ENCODE measurements around the gene ASB7. TPM values are rescaled to one million over a fixed set of nuclear protein-coding genes. Genes with fewer than 3 reads are reported as not detected.

ASB7 gene
- 8.3 TPM for polyA plus RNA-seq (2013, experiment 1 of 2)
- polyA plus RNA-seq (2013, experiment 2 of 2): 8.2 TPM

DNA sequence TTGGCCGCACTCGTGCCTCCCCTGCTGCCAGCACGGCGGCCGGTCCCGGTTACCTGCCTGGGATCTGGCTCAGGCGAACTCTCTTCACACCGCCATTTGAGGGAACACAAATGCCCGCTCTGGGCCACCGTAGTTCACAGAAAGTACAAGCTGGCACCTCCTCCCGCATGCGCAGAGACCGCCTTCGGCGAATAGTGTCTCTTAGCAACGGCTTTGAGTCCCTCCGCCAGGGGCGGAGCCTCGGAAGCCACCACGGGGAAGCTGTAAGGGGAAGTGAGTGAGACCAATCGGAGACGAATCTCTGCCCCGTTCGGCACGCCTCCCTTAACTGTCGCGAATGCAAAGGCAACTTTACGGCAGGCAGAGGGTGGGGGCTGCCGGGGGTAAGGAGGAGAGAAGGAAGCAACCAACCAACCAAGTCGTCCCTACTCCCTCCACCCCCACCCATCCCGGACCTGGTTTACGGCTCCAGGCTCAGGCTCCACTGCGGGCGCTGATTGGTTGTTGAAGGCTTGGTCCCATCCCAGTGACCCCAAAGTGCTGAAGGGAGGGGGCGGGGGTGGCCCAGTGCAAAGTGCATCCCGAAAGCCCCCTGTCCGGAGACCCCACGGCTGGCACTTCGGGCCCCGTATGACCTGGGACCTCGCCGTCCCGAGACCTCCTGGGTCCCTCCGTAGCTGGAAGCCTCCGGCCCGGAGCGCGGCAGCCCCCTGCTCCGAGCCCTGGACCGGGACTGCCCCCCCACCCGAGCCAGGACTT lies at the start of gene ASB7, which contains the start of gene LINS1:
TSS of gene ASB7 (plus strand) at position 526 of the 759 bp plus-strand sequence. CDS start 9,628 bp downstream, outside the sequence.
TSS of gene LINS1 (minus strand) at position 121 of the 759 bp plus-strand sequence. CDS start 21,342 bp downstream, outside the sequence.
- WGBS, 2 donors (ENCODE audit: extremely low coverage in 2 of 2, insufficient read length in 2 of 2, insufficient replicate concordance in 1 of 2): no CpG with 5 or more reads among the region's 51 CpGs
- peak within 1 kb of the TSS; percentile 75 for H2BK15ac ChIP-seq (ENCODE audit: low read length)
- peak within 1 kb of the TSS; percentile 73 for H3K23ac ChIP-seq (ENCODE audit: low read depth, low read length, poor library complexity)
- no peak within 1 kb of the TSS for H4K8ac ChIP-seq (ENCODE audit: low read depth, low read length)
- peak within 1 kb of the TSS; percentile 75 for H3K4me2 ChIP-seq (ENCODE audit: insufficient read depth, low read length, poor library complexity, severe bottlenecking)
- H3K36me3 ChIP-seq (replicated peaks in 1 of 2; ENCODE audit: control insufficient read depth in 2 of 2, insufficient read depth in 2 of 2, low read length in 2 of 2): peaks cover 0 to 22% of the 10 kb centered on the region in 2 donors
- H4K91ac ChIP-seq (ENCODE audit: low read depth, low read length, poor library complexity): no peak within 1 kb of the TSS
- H2BK5ac ChIP-seq (ENCODE audit: low read length): peak within 1 kb of the TSS; percentile 94
- no peak within 1 kb of the TSS for H3K4ac ChIP-seq (ENCODE audit: low read length)
- H2BK120ac ChIP-seq (ENCODE audit: low read depth, low read length): no peak within 1 kb of the TSS
- H2BK12ac ChIP-seq (ENCODE audit: low read length): no peak within 1 kb of the TSS
- H3K9me3 ChIP-seq (replicated peaks in 1 of 2; ENCODE audit: control insufficient read depth in 2 of 2, insufficient read depth in 1 of 2, low read depth in 1 of 2, low read length in 2 of 2): no peaks in the 10 kb centered on the region
- peak within 1 kb of the TSS; percentile 56 for H2AK5ac ChIP-seq (ENCODE audit: low read depth, low read length)
- no peaks in the 10 kb centered on the region for H3K27me3 ChIP-seq (ENCODE audit: control insufficient read depth in 3 of 3, insufficient read depth in 3 of 3, low read depth in 1 of 3, low read length in 3 of 3)
- peak within 1 kb of the TSS; percentile 97 for H3K9ac ChIP-seq (ENCODE audit: low read depth, low read length, poor library complexity)
- peaks cover 6% of the 10 kb centered on the region for H3K79me1 ChIP-seq (ENCODE audit: low read depth, low read length)
- H3K4me1 ChIP-seq (ENCODE audit: control insufficient read depth in 2 of 2, insufficient read depth in 1 of 2, low read depth in 1 of 2, low read length in 2 of 2): peaks cover 5 to 6% of the 10 kb centered on the region in 2 donors
- peak within 1 kb of the TSS; percentile 62 to 94 for H3K4me3 ChIP-seq (ENCODE audit: low read length in 2 of 2)
- DNase-seq (ENCODE audit: low spot score): peak; percentile 100
- H3K18ac ChIP-seq (ENCODE audit: low read length): peak within 1 kb of the TSS; percentile 99
- H2AFZ ChIP-seq (ENCODE audit: low read length): peak within 1 kb of the TSS; percentile 94
- peak within 1 kb of the TSS; percentile 55 for H3K27ac ChIP-seq (replicated peaks; ENCODE audit: low read length)
- H3K14ac ChIP-seq (ENCODE audit: low read length): peak within 1 kb of the TSS; percentile 56

GRCh38 chr15:100553468-100553867 lies 48.9 kb upstream of the ASB7 start:
- no peak overlapping the region for H3K23ac ChIP-seq (ENCODE audit: low read depth, low read length, poor library complexity)
- H3K79me1 ChIP-seq (ENCODE audit: low read depth, low read length): no peaks in the 10 kb centered on the region
- H4K8ac ChIP-seq (ENCODE audit: low read depth, low read length): no peak overlapping the region
- no peak overlapping the region for H2BK12ac ChIP-seq (ENCODE audit: low read length)
- H3K14ac ChIP-seq (ENCODE audit: low read length): no peak overlapping the region
- H2AFZ ChIP-seq (ENCODE audit: low read length): no peak overlapping the region
- no peak overlapping the region for H2BK5ac ChIP-seq (ENCODE audit: low read length)
- H3K36me3 ChIP-seq (replicated peaks in 1 of 2; ENCODE audit: control insufficient read depth in 2 of 2, insufficient read depth in 2 of 2, low read length in 2 of 2): no peaks in the 10 kb centered on the region
- no peaks in the 10 kb centered on the region for H3K4me1 ChIP-seq (ENCODE audit: control insufficient read depth in 2 of 2, insufficient read depth in 1 of 2, low read depth in 1 of 2, low read length in 2 of 2)
- no peak overlapping the region for H3K4me3 ChIP-seq (ENCODE audit: low read length in 2 of 2)
- H2BK15ac ChIP-seq (ENCODE audit: low read length): no peak overlapping the region
- no peak overlapping the region for H2AK5ac ChIP-seq (ENCODE audit: low read depth, low read length)
- H3K27ac ChIP-seq (replicated peaks; ENCODE audit: low read length): no peak overlapping the region
- no peak overlapping the region for H4K91ac ChIP-seq (ENCODE audit: low read depth, low read length, poor library complexity)
- H3K9ac ChIP-seq (ENCODE audit: low read depth, low read length, poor library complexity): no peak overlapping the region
- no peak overlapping the region for H2BK120ac ChIP-seq (ENCODE audit: low read depth, low read length)
- H3K4me2 ChIP-seq (ENCODE audit: insufficient read depth, low read length, poor library complexity, severe bottlenecking): no peak overlapping the region
- H3K4ac ChIP-seq (ENCODE audit: low read length): no peak overlapping the region
- H3K9me3 ChIP-seq (replicated peaks in 1 of 2; ENCODE audit: control insufficient read depth in 2 of 2, insufficient read depth in 1 of 2, low read depth in 1 of 2, low read length in 2 of 2): peaks cover 0 to 6% of the 10 kb centered on the region in 2 donors
- H3K18ac ChIP-seq (ENCODE audit: low read length): no peak overlapping the region
- H3K27me3 ChIP-seq (ENCODE audit: control insufficient read depth in 3 of 3, insufficient read depth in 3 of 3, low read depth in 1 of 3, low read length in 3 of 3): no peaks in the 10 kb centered on the region
- no peak for DNase-seq (ENCODE audit: low spot score)
- no CpG with 5 or more reads among the region's 16 CpGs for WGBS, 2 donors (ENCODE audit: extremely low coverage in 2 of 2, insufficient read length in 2 of 2, insufficient replicate concordance in 1 of 2)

GRCh38 chr15:100558771-100559254 lies 43.6 kb upstream of the ASB7 start:
- Histone ChIP-seq H3K4me2 (ENCODE audit: insufficient read depth, low read length, poor library complexity, severe bottlenecking) (no peak overlapping the region), H3K4ac (ENCODE audit: low read length) (no peak overlapping the region), H2AFZ (ENCODE audit: low read length) (no peak overlapping the region), H3K23ac (ENCODE audit: low read depth, low read length, poor library complexity) (no peak overlapping the region), H3K27me3 (ENCODE audit: control insufficient read depth in 3 of 3, insufficient read depth in 3 of 3, low read depth in 1 of 3, low read length in 3 of 3) (no peaks in the 10 kb centered on the region), H3K9ac (ENCODE audit: low read depth, low read length, poor library complexity) (no peak overlapping the region), H3K4me3 (ENCODE audit: low read length in 2 of 2) (no peak overlapping the region), H3K4me1 (ENCODE audit: control insufficient read depth in 2 of 2, insufficient read depth in 1 of 2, low read depth in 1 of 2, low read length in 2 of 2) (no peaks in the 10 kb centered on the region), H3K18ac (ENCODE audit: low read length) (no peak overlapping the region), H3K79me1 (ENCODE audit: low read depth, low read length) (no peaks in the 10 kb centered on the region), H2BK15ac (ENCODE audit: low read length) (no peak overlapping the region), H3K9me3 (replicated peaks in 1 of 2; ENCODE audit: control insufficient read depth in 2 of 2, insufficient read depth in 1 of 2, low read depth in 1 of 2, low read length in 2 of 2) (peaks cover 0 to 7% of the 10 kb centered on the region in 2 donors), H2BK120ac (ENCODE audit: low read depth, low read length) (no peak overlapping the region), H4K8ac (ENCODE audit: low read depth, low read length) (no peak overlapping the region), H2AK5ac (ENCODE audit: low read depth, low read length) (no peak overlapping the region), H3K27ac (replicated peaks; ENCODE audit: low read length) (no peak overlapping the region), H4K91ac (ENCODE audit: low read depth, low read length, poor library complexity) (no peak overlapping the region), H3K36me3 (replicated peaks in 1 of 2; ENCODE audit: control insufficient read depth in 2 of 2, insufficient read depth in 2 of 2, low read length in 2 of 2) (no peaks in the 10 kb centered on the region), H2BK5ac (ENCODE audit: low read length) (no peak overlapping the region), H3K14ac (ENCODE audit: low read length) (no peak overlapping the region), H2BK12ac (ENCODE audit: low read length) (no peak overlapping the region)
- no CpG with 5 or more reads among the region's 50 CpGs for WGBS, 2 donors (ENCODE audit: extremely low coverage in 2 of 2, insufficient read length in 2 of 2, insufficient replicate concordance in 1 of 2)
- DNase-seq (ENCODE audit: low spot score): no peak

- no peaks in the 10 kb centered on the region for H3K4me1 ChIP-seq (ENCODE audit: control insufficient read depth in 2 of 2, insufficient read depth in 1 of 2, low read depth in 1 of 2, low read length in 2 of 2)
- no peak overlapping the region for H4K8ac ChIP-seq (ENCODE audit: low read depth, low read length)
- no peak overlapping the region for H2BK12ac ChIP-seq (ENCODE audit: low read length)
- no peak overlapping the region for H2BK120ac ChIP-seq (ENCODE audit: low read depth, low read length)
- no peaks in the 10 kb centered on the region for H3K27me3 ChIP-seq (ENCODE audit: control insufficient read depth in 3 of 3, insufficient read depth in 3 of 3, low read depth in 1 of 3, low read length in 3 of 3)
- no peaks in the 10 kb centered on the region for H3K36me3 ChIP-seq (replicated peaks in 1 of 2; ENCODE audit: control insufficient read depth in 2 of 2, insufficient read depth in 2 of 2, low read length in 2 of 2)
- no peak overlapping the region for H4K91ac ChIP-seq (ENCODE audit: low read depth, low read length, poor library complexity)
- no peak for DNase-seq (ENCODE audit: low spot score)
- WGBS, 2 donors (ENCODE audit: extremely low coverage in 2 of 2, insufficient read length in 2 of 2, insufficient replicate concordance in 1 of 2): no CpG with 5 or more reads among the region's 2 CpGs
- no peak overlapping the region for H3K14ac ChIP-seq (ENCODE audit: low read length)
- H3K4ac ChIP-seq (ENCODE audit: low read length): no peak overlapping the region
- H3K9me3 ChIP-seq (replicated peaks in 1 of 2; ENCODE audit: control insufficient read depth in 2 of 2, insufficient read depth in 1 of 2, low read depth in 1 of 2, low read length in 2 of 2): peaks cover 0 to 5% of the 10 kb centered on the region in 2 donors
- H3K18ac ChIP-seq (ENCODE audit: low read length): no peak overlapping the region
- no peaks in the 10 kb centered on the region for H3K79me1 ChIP-seq (ENCODE audit: low read depth, low read length)
- H3K27ac ChIP-seq (replicated peaks; ENCODE audit: low read length): no peak overlapping the region
- no peak overlapping the region for H2AK5ac ChIP-seq (ENCODE audit: low read depth, low read length)
- H2AFZ ChIP-seq (ENCODE audit: low read length): no peak overlapping the region
- H2BK5ac ChIP-seq (ENCODE audit: low read length): no peak overlapping the region
- H3K23ac ChIP-seq (ENCODE audit: low read depth, low read length, poor library complexity): no peak overlapping the region
- H3K9ac ChIP-seq (ENCODE audit: low read depth, low read length, poor library complexity): no peak overlapping the region
- no peak overlapping the region for H3K4me2 ChIP-seq (ENCODE audit: insufficient read depth, low read length, poor library complexity, severe bottlenecking)
- H2BK15ac ChIP-seq (ENCODE audit: low read length): no peak overlapping the region
- no peak overlapping the region for H3K4me3 ChIP-seq (ENCODE audit: low read length in 2 of 2)
Measured at GRCh38 chr15:100559330-100559729, 43.1 kb upstream of the ASB7 start.
